ENCODE data around the gene DCLRE1C. TPM values are rescaled to one million over a fixed set of nuclear protein-coding genes. Genes with fewer than 3 reads are reported as not detected.

Gene DCLRE1C
- total RNA-seq, 4 donors from 2014 or later, result 13.0 to 114 (median 17.2) TPM

- TF ChIP-seq CTCF (IDR thresholded peaks at IDR 0.05; ENCODE audit: low read depth), result no peak
These were observed 8.8 kb downstream of the DCLRE1C start for GRCh38 chr10:14945108-14945507.

GRCh38 chr10:14936584-14936983 lies 17.3 kb downstream of the DCLRE1C start:
- no peak for TF ChIP-seq CTCF (IDR thresholded peaks at IDR 0.05; ENCODE audit: low read depth)

- no peak for TF ChIP-seq CTCF (IDR thresholded peaks at IDR 0.05; ENCODE audit: low read depth)
These were observed 23.3 kb downstream of the DCLRE1C start for GRCh38 chr10:14930610-14931009.

- TF ChIP-seq CTCF (IDR thresholded peaks at IDR 0.05; ENCODE audit: low read depth), result no peak
These were observed 27.0 kb downstream of the DCLRE1C start for GRCh38 chr10:14926722-14927416.

GRCh38 chr10:14926061-14926470 lies 27.8 kb downstream of the DCLRE1C start:
- TF ChIP-seq CTCF (IDR thresholded peaks at IDR 0.05; ENCODE audit: low read depth), result no peak

- no peak for TF ChIP-seq CTCF (IDR thresholded peaks at IDR 0.05; ENCODE audit: low read depth)
These were observed 28.6 kb downstream of the DCLRE1C start for GRCh38 chr10:14925268-14925667.

GRCh38 chr10:14924013-14924412 lies 29.9 kb downstream of the DCLRE1C start:
- no peak for TF ChIP-seq CTCF (IDR thresholded peaks at IDR 0.05; ENCODE audit: low read depth)

Measured in subcutaneous adipose tissue (tissue), 4 donors.